CD4-positive, alpha-beta T cell treated with Interleukin-12 subunit alpha and Interleukin-12 subunit beta, for 1 hour (primary cell): ENCODE results near the gene LRRC28.
"Not testable (repeated sequence)": the region's sequence is repeated elsewhere in the genome, so short reads cannot be mapped to it uniquely, and the experiment has no call there.

Source experiments
- DNase-seq: peaks from one replicate; pipeline ENCODE4 v3.0.0-alpha.2; 2020

The LRRC28 gene

DNA sequence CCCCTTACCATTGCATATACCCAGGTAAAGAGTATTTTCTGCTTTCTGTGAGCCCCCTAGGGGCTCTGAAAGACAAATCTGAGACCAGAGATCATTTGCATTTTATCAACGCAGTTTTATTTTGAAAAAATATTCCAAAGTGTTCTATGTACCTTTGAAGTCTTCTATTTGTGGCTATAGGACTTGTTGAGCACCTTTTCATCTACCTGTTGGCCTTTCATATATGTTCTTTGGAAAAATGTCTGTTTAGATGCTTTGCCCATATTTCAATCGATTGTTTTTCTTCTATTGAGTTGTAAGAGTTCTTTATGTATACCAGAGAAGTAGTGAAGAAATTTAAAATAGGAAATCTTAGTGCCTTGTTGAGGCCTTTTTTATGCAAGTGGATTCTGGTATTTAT, 94.0 kb downstream of the LRRC28 start:
- no peak for DNase-seq

DNA sequence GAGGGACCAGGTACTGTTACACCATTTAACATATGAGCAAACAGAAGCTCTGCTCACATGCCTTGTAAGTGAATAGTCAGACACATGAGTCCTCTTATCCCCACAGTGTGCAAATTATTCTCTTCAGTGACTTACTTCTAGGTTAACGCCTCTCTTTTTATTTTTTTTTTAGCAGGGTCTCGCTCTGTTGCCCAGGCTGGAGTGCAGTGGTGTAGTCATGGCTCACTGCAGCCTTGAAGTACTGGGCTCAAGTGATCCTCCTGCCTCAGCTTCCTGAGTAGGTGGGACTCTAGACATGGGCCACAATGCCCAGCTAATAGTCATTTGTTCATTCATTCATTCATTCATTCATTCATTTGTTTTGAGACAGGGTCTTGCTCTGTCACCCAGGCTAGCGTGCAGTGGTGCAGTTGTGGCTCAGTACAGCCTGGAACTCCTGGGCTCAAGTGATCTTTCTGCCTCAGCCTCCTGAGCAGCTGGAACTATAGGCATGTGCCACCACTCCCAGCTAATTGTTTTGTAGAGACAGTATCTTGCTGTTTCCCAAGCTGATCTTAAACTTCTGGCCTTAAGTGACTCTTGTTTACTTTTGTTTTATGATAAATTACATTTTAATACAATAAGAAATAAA, 94.7 kb downstream of the LRRC28 start:
- DNase-seq, result no peak

DNA sequence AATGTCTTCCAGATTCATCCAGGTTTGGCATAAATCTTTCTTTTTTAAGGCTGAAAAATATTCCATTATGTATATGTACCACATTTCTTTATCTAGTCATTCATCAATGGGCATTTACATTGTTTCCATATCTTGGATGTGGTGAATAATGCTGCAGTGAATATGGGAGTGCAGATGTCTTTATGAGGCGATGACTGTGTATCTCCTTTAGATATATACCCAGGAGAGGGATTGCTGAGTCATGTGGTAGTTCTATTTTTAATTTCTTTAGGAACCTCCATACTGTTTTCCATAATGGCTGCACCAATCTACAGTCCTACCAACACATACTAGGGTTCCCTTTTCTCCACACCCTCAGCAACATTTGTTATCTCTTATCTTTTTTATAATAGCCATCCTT, 96.3 kb downstream of the LRRC28 start:
- no peak for DNase-seq

DNA sequence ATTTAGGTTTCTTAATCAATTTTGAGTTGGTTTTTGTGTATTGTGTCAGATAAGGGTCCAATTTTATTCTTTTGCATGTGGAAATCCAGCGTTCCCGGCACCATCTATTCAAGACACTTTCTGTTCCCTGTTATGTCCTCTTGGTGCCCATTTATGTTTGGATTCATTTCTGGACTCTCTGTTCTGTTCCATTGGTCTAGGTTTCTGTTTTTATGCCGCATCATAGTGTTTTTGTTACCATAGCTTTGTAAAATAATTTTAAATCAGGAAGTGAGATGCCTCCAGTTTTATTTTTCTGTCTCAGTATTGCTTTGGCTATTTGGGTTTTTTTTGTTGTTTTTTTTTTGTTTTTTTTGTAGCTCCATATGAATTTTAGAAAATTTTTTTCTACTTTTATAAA, 97.1 kb downstream of the LRRC28 start:
- DNase-seq, result no peak

DNA sequence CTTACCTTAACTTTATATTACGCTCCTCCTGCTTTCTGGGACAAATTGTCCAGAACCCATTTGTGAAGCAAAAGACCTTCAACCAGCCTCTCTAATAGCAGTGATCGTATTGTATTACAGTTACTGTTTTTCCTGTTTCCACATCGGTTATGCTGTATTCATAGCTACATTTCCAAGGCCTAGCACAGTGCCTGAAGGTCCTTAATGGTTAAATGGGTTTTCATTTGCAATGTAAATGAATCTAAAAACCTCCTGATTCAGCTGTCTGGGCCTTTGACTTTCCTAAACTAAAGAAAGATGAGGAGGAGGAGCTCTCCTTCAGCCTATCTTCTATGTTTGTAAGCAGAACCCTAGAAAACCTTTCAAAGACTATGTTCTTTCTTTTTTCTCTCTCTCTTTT, 99.1 kb downstream of the LRRC28 start:
- DNase-seq, result no peak

DNA sequence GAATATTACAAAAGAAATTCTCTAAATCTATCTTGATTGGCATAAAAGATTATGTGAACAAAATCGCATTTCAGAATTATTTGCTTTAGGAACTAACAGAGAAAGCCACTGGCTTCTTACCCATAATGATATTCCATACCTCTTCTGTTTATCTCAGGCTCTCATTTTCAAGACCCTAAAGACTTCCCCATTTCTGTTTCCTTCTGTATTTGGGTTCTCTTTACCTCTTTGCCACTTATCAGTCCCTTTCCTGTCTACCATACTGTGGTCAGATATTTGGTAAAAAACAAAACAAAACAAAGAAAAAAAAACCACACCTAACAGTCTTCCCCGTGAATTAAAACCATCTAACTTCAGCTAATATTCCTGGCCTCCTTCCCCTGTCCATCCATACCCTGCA, 108.5 kb downstream of the LRRC28 start:
- no peak for DNase-seq

DNA sequence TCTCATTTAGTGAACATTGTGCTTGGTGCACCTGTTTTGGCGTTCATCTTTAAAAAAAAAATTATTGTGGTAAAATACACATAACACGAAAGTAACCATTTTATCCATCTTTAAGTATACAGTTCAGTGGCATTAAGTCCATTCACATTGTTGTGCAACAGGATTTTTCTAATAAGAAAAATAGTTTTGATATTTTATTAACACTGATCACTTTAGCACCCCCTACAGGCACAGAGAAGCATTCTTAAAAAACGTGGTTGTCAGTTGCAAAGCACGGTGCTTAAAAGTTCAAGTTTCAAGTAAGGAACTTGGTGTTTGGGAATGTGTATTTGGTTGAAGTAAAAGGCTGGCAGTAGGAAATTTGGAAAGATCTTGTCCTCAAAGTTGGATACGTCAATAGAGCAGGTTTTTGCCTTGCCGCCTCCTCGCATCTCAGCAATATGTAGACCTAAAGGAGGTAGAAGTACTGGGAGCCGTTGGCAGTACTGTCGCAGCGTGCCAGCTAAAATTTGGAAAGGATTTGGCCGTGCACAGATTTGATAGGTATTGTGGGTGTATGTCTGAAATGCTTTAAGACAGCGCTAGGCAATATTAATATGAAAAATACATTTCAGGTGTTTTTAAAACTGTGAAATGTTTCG, 110.4 kb downstream of the LRRC28 start:
- DNase-seq, result no peak

DNA sequence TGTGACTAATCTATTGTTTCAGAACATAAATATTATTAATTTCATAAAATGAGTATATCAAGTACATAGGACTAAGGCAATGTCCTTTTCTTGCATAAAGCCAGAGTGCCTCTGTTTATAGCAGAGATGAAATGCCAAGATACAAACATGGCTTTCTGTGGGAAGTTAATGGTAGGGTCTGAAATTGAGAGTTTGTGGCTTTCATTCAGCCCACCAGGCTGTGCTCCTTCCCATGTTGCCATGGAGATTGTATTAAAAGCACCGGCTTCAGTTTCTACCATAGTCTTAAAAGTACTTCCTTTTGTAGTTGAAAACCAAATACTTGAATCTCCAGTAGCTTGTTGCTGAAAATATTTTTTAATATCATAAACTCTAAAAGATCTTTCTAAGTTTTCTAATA, 114.0 kb downstream of the LRRC28 start:
- no peak for DNase-seq

DNA sequence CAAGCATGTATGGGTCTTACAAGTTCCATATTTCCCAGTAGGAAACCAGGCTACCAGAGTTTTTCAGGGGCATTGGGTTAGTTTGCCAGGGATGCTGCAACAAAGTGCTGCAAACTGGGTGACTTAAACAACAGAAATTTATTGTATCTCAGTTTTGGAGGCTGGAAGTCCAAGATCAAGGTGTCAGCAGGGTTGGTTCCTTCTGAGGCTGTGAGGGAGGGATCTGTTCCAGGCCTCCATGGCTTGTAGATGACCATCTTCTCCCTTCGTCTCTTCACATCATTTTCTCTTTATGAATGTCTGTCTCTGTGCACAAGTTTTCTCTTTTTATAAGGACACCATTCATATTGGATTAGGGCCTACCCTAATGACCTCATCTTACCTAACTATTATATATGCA, 114.7 kb downstream of the LRRC28 start:
- no peak for DNase-seq

DNA sequence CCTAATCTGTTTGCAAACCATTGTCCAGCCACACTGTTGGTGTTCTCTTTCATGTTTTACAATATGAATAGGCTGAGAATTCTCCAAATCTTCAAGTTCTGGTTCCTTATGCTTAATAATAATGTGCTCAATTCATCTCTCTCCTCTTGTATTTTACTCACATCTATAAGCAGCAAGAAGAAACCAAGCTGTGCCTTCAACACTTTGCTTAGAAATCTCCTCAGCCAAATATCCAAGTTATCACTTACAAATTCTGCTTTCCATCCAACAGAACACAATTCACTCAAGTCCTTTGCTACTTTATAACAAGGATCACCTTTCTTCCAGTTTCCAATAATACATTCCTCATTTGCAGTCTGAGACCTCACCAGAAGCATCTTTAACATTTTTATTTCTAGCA, 117.5 kb downstream of the LRRC28 start:
- no peak for DNase-seq

DNA sequence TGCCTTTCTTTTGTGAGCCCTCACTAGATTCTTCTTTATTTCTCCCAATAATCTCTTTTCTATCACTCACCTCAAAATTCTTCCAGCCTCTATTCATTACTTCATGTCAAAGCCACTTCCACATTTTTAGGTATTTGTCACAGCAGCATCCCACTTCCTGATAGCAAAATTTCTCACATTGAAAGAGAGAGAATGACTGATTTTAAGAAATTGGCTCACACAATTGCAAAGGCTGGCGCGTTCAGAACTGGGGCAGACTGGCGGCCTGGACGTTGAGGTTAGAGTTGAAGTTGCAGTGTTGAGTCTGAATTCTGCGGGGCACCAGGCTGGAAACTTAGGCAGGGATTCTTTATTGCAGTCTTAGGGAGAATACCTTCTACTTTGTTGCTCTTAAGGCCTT, 117.9 kb downstream of the LRRC28 start:
- DNase-seq, result no peak

DNA sequence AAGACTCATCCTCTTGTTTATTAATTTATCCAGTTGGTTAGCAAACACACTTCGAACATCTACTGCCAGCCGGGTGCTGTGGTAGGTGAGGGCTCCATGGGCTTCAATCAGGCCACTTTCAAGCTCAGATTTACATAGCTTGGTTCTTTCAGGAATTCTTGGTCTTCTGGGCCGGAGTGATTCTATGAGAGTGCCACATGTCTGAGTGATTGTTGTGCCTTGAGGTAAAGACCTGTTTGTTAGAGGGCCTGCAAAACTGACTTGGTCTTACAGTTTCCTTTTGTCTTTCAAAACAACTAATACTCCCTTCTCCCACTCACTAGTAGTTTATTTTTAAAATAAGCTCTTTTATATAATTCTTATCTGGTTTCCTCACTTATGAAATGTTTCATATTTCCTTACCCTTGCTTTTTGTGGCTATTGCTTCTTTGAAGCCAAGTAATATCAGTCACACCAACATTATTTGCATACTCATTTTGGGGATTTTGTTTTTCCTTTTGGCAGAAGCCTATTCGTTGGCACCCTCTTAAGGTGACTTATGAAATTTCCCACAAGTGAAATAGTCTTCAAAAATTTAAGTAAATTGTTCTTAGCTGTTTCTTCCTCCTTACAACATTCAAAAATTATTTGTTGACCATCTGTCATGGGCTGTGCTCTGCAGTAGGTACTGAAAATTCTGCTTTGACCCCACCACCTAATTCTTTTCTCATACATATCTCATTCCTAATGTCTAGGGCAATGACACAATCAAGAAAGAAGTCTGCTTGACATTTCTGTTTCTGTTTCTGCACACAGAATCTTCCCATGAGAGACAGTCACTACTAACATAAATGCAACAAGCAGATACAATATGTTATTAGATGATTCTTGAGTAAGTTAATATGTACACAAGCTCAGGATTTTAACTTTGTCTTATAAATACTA, 120.2 kb downstream of the LRRC28 start:
- no peak for DNase-seq

DNA sequence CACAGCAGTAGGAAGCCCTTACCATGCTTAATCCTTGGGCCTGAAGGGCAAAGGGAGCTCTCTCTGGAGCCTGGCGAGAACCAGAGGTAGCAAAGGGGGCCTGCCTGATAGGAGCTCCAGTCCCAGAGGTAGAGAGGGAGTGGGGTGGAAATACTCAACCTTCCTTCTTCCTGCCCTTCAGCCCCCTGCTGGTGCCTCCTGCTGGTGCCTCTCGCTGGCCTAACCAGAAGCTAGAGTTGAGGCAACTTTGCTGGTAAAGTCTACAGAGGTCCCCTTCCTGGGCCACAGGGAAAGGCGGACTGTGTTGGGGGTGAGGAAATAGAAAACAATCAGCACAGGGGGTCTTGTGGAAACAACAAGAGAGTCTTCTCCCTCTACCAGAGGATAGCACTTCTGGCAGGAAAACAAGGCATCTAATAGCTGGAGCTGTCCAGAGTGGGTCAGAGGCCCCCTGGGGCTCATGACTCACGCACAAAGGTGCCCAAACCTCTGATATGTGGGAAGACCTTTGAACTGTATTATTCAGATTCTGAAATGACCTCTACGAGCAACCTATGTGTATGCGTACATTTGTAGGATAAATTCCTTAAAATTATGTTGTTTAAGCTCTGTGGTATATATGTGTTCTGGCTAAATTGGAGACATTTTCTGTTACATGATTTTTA, 133.9 kb downstream of the LRRC28 start:
- no peak for DNase-seq

DNA sequence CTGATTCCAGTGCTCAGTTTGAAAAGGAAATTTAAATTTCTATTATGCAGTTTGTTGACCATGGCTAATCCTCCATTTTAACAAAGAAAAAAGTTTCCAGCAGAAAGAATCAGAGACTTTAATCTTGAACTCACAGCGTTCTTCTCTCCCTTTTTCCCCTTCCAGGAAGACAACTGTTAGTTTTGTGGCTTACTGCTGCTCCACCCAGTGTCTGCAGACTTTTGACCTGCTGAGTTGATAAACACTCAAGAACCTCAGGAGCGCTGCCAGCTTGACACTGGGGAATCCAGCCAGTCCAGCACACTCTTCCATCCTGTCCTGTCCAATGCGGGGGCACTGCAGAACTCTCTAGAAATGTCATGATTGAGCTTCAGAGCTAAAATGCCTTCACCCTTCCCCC, 134.6 kb downstream of the LRRC28 start:
- DNase-seq, result no peak

DNA sequence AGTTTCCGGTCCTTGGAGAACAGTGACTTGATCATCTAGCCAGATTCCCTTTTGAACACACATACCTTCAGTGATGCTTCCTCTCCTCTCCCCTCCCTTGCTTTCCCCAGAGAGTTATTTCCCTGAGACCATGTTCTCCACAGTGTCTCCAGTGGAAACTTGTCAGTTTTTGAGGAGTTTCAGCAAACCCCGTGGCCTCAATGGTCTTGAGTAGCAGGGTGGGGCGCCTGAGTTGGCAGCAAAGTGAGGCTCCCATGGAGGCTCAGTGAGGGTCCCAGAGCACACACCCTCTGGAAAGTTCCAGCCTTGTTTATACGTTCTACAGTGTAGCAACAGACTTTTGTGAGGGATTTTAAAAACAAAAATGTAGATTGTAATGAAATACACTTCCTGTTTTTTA, 135.1 kb downstream of the LRRC28 start:
- DNase-seq, result no peak

DNA sequence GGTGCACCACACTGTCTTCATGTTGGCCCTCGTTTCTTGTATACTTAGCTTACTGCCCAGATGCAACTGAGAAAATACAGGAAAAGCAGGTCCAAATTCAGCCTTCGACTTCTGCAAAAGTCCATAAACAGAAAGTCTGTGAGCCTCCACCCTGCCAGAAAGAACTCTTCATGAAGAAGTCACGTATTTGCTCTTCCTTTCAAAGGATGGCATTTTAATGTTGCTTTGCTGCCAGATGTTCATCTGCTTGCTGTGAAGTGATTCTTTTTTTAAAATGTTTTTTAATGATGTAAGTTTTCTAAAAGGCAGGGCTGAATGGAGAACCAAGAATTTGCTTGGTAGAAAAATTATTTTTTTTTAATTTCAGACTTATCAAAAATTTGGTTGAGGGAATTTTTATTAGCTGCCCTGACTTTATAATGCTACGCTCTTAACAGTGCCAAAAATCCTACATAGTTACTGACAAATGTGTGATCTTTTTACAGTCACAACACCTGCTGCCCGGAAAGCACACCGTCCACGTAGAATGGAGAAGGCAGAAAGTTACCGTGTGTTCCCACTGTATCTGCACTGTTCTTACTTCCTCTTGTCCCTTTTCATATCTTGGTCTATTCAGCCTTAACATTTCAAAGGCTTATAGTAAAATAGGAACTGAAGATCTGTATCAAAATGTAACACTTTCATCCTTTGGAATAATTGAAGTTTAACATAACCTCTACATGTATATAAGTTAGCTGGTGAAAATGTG, 136.3 kb downstream of the LRRC28 start:
- no peak for DNase-seq

DNA sequence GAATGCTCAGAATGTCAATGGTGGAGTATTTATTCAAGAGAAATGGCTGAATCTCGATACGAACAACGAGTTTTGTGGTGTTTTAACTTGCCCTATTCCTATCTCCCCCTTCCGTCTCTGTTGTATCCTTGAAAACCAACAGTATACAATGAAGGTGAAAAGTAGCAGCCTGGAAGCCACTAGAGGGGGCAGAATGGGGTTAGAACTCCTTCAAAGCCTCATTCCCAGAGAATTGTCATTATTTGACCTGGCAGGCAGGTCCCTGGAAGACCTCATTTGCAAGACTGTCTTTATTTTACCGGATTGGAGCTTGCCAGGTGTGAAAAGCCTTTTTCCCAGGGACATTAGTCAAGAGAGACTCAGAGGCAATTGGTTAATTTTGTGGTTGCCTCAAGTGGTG, 139.4 kb downstream of the LRRC28 start:
- DNase-seq, result no peak

DNA sequence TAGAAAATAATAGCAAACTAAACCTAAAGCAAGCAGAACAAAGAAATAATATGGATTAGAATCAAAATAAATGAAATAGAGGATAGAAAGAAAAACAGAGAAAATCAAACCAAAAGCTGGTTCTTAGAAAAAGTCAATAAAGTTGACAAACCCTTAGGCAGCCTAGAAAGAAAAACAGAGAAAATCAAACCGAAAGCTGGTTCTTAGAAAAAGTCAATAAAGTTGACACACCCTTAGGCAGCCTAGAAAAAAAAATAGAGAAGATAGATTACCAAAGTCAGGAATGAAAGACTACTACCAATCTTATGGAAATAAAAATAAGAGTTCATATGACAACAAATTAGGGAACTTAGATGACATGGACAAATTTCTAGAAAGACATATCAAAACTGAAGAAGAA, 142.4 kb downstream of the LRRC28 start:
- no peak for DNase-seq

DNA sequence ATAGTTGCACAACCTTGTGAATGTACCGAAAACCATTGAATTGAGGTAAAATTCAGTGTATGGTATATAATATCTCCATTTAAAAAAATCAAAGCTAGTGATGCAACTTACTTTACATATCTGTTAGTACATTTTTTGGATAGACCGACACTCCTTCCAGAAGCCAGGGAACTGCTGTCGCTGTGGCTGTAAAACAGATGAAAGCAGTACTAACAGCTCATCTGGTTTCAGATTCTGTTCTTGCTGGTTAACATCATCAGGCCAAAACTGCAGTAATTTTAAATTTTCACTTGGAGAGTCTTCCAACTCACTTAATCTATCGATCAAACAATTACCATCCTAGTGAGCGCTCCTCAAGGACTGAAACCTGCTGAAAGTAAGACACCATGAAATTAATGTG, 145.1 kb downstream of the LRRC28 start:
- no peak for DNase-seq

DNA sequence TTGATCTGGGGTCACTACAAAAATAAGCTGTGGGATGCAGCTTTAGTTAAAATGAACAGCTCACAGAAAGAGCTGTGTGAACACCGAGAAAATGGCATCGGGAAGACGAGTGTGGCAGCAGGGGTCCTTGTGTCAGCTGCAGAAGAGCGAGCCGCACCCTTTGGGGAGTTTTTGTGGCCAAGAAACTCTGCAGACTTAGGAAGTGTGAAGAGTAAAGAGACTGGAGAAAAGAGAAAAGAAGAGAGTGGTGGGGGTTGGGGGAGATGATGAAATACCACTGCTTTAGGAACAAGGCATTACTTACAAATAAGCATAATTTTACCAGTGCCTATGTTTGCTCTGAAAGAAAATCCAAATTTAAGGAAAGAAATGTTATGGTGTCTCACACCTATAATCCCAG, 147.8 kb downstream of the LRRC28 start:
- no peak for DNase-seq

DNA sequence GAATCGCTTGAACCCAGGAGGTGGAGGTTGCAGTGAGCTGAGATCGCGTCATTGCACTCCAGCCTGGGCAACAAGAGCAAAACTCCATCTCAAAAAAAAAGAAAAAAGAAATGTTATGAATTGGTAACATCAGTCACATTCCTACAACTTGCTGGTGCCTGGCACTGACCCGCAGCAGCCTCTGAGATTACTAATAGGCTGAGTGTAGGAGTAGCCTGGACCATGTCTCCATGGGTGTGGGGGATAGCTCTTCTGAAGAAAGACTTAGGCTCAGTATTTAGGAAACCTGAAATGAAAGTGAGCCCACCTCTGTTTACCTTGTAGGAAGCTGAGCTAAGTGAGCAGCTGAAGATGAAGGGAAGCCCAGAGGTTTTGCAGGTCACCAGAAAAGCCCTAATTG, 148.3 kb downstream of the LRRC28 start:
- no peak for DNase-seq

DNA sequence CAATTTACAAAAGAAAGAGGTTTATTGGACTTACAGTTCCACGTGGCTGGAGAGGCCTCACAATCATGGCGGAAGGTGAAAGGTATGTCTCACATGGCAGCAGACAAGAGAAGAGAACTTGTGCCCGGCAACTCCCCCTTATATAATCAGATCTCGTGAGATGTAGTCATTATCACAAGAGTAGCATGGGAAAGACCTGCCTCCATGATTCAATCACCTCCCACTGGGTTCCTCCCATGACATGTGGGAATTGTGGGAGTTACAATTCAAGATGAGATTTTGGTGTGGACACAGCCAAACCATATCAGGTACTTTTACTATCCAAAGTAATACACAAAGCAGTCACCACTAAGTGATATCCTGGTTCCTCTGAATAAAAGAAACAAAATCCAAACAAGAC, 149.9 kb downstream of the LRRC28 start:
- not testable (repeated sequence) for DNase-seq
